HG02840 (cell line): ENCODE results near the gene COL9A3.
"Not testable (repeated sequence)": the region's sequence is repeated elsewhere in the genome, so short reads cannot be mapped to it uniquely, and the experiment has no call there.

Experiments used
- ATAC-seq: cut with Tn5 transposase; IDR thresholded peaks from one replicate; pipeline ENCODE4 v1.9.1; 2021; ENCODE audit warnings: mild to moderate bottlenecking, moderate library complexity, moderate number of reproducible peaks; ENCODE audit not compliant: unreplicated experiment, low FRiP score

Gene COL9A3

DNA sequence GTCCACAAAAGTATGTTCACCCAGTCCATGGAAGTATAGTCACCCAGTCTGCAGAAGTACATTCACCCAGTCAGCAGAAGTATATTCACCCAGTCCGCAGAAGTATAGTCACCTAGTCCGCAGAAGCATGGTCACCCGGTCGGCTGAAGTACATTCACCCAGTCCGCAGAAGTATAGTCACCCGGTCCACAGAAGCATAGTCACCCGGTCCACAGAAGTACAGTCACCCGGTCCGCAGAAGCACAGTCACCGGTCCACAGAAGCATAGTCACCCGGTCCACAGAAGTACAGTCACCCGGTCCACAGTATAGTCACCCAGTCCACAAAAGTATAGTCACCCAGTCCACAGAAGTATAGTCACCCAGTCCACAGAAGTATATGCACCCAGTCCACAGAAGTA is 36.0 kb downstream of the COL9A3 start:
- ATAC-seq = no peak

DNA sequence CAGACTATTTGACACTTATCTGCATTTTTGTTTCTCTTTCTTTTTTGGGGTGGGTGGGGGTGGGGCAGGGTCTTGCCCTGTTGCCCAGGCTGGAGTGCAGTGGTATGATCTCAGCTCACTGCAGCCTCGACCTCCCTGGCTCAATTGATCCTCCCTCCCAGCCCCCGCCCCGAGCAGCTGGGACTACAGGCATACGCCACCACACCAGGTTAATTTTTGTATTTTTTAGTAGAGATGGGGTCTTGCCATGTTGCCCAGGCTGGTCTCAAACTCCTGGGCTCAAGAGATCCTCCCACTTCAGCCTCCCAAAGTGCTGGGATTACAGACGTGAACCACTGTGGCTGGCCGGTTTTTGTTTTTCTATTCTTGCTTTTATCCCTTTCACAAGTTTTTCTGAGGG is 36.5 kb downstream of the COL9A3 start:
- ATAC-seq = not testable (repeated sequence)

DNA sequence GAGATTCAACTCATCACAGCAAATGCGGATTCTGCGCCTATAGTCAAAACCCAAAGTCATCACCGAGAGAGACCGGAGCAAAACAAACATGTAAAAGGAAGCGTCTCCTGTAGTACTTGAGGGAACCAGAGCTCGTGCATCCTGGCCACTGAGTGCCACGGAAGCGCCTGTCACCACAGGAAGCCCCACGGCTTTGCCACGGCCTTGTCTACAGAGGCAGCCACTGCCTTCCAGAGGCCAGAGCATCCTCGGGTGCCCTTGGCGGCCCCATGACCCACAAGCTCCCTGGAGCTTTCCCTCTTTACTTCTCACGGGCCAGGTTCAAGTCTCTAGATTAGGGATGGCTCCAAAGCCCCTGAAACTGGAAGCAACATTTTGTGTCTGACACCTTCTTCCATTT is 37.3 kb downstream of the COL9A3 start:
- no peak for ATAC-seq

DNA sequence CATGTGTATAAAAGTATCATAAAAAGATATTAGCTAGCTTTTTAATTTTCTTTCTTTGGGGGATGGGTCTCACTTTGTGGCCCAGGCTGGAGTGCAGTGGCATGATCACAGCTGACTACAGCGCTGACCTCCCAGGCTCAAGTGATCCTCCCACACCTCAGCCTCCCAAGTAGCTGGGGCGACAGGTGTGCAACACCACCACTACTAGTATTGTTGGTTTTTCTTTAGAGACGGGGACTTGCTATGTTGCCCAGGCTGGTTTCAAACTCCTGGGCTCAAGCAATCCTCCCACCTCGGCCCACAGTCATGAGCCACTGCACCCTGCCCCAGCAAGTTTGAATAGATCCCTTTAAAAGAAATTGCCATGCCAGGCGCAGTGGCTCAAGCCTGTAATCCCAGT is 38.3 kb downstream of the COL9A3 start:
- ATAC-seq = no peak

DNA sequence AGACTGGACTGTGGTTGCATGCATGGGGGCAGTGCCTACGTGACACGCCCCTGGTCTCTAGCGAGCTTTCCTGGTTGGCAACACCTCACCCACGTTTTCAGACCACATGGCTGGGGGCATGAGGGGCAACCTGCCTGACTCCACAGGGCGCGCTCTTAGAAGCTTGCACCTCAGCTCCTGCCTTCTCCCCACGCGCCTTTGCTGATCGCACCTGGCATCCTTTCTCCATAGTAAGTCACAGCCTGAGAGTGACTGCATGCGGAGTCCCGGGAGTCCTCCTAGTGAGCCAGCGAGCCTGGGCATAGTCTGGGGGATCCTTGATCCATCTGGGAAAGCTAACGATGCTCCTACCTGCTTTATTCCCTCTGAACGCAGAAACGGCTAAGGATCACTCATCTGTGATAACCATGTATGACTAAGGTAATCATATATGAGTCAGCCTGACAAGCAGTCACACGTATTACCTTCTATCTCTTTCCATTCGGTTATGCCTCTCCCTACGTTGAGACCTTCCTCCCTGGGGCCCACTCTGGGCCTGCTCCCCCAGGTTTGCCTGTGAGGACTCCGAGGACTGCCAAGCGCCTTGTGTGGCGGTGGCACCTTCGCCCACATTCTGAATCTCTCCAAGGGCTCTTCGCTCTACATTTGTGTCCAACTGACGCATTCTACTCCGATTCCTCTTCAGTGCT is 40.2 kb downstream of the COL9A3 start:
- no peak for ATAC-seq

DNA sequence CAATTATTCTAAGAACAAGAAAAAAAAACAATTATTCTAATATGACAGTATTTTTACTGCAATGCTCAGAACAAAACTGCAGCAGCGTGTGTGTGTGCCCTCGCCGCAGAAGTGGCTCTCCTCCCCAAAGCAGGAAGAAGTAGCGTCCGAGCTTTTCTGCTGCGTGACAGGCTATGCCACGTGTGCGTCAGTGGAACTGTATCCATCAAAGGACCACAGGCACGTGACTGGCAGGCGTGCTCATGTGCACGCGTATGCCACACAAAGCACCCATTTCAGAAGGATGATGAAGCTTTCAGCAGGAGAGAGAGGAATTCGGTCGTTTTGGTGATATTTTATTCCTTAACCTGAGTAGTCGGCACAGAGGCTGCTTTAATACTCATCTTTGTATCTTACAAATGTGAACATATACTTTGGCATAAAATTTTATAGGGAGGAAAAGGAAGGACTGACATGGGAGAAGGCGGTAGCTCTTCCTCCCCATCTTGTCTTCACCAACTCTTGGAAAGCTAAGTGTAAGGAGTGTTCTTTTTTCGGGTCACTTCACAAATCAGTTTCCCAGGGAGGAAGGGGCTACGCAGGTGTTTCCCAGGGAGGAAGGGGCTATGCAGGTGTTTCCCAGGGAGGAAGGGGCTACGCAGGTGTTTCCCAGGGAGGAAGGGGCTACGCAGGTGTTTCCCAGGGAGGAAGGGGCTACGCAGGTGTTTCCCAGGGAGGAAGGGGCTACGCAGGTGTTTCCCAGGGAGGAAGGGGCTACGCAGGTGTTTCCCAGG is 41.4 kb downstream of the COL9A3 start:
- ATAC-seq = no peak

DNA sequence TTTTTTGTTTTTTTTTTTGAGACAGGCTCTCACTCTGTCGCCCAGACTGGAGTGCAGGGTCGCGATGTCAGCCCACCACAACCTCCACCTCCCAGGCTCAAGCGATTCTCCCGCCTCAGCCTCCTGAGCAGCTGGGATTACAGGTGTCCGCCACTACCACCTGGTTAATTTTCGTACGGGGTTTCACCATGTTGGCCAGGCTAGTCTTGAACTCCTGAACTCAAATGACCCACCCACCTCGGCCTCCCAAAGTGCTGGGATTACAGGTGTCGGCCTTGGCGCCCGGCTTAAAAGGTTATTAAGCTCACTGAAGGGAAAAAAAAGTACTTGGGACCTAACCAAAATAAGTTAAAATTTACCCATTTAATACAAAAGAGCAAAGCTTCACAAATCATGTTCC is 42.9 kb downstream of the COL9A3 start:
- ATAC-seq = no peak

DNA sequence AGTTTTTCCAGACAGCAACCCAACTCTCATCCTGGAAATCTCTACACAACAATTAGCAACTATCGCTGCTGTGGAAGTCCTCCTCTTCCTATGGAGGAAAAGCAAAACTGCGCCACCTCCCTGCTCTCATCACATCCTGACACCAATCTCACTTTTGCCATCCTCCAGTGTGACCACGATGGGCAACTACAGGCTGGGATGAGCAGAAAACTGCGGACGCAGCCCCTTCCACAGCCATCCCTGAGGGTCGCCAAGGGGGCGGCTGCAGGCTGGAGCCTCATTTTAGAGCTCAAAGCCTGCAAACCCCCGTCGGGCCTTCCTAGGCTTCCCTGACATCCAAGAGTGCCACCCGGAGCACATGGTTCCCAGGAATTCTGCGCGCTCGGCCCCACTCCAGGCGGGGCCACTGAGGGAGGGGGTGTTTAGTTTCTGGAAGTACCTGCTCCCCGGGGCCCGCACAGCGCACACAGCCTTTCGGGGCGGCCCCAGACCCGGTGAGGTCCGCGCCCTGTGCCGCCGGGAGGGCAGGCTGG is 43.6 kb downstream of the COL9A3 start:
- ATAC-seq = no peak

DNA sequence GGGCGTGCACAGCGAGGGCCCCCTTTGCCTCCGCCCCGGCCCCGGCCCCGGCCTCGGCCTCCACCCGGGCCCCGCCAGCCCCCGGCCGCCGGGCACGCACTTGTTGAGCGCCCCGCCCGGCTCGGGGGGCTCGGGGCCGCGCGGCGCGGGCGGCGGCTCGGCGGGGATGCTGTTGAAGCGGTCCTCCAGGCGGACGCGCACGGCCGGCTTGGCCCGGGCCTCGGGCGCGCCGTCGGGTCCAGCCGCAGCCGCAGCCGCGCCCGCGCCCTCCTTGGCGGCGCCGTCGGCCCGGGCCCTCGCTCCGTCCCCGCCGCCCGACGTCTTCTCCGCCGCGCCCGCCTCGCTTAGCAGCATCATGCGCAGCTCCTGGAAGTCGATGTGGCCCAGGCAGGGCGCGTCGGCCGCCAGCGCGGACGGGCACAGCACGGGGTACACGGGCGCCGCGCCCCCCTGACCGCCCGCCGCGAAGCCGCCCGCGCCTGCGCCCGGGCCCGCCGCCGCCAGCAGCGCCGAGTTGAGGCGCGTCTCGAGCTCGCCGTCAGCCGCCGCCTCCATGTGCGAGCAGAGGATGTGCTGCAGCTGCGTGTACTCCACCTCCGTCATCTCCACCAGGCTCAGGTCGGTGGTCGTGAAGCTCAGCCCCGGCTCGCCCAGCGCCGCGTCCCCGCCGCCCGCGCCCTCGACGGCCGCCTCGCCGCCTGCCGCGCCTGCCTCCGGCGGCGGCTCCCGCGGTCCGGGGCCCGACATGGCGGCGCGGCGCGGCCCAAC is 44.3 kb downstream of the COL9A3 start:
- ATAC-seq = peak; percentile 22

DNA sequence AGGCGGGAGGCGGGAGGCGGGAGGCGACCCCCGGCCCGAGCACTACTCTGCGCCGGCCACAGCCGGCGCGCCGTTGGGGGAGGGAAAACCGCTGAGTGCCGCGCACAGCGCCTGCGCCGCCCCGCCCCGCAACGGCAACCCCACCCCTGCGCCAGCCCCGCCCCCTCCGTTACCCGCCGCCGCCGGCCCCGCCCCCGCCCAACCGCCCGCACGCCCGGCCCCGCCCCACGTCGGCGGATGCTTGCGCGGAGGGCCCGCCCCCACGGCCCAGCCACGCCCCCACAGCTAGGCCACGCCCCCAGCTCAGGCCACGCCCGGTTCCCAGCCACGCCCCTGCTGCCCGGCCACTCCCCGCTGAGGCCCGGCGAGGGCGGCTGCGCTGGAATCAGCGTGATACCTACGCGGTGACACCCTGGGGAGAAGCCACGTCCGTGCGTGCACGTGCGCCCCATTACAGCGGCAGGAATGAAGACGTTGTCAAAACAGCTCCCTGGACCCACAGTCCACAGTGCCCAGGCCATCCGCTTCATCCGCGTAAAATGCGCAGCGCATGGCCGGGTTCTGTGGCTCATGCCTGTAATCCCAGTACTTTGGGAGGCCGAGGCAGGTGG is 45.0 kb downstream of the COL9A3 start, which contains the start of gene TCFL5:
TSS of gene TCFL5 (minus strand) at position 97 of the 611 bp plus-strand sequence. CDS start 152 bp downstream, outside the sequence.
- ATAC-seq = peak; percentile 56

DNA sequence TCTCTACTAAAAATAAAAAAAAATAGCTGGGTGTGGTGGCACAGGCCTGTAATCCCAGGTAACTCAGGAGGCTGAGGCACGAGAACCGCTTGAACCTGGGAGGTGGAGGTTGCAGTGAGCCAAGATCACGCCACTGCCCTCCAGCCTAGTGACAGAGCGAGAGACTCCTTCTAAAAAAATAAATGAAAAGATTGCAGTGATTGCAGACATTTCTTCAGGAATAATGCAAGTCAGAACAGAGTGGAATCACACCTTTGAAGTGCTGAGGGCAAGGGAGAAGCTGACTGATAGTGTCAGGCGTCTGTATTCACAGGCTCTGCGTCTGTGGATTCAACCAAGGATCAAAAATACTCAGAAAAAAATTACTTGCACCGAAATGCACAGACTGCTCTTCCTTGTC is 47.4 kb downstream of the COL9A3 start:
- ATAC-seq = no peak

DNA sequence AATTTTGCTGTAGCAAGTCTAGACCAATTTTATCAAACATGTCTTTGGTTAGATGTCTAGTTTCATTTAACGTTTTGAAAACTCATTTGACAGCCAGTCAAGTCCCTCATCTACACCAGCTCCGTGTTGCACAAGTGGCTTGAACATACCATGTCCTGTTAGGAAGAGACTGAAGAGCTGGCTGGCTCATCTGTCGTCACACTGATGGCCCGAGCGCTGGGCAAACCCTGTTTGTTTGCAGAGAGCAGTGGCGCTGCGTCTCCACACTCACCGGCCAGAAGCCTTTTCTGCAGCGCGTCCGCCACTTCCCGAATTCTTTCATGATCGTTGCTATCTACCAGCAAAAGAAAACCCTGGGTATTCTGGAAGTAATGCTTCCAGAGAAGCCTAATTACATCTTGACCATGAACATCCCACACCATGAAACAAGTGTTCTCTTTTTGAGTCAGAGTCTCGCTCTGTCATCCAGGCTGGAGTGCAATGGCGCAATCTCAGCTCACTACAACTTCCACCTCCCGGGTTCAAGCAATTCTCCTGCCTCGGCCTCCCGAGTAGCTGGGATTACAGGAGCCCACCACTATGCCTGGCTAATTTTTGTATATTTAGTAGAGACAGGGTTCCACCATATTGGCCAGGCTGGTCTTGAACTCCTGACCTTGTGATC is 55.5 kb downstream of the COL9A3 start:
- ATAC-seq = no peak

DNA sequence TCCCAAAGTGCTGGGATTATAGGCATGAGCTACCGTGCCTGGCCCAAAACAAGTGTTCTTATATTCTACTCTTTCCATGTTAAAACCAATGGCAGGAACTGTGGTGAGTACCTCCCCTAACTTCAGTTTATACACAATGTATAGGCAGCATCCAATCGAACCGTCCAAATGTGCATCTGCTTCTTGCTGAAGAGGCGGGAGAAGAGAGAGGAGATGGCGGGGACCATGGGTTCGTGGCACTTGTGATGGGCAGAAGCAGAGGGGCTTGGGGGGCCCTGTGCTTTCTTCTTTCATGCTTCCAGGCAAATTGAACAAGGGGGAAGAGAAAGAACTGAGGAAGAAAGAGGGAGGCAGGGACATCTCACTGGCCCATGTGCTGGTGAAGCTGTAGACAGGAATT is 56.0 kb downstream of the COL9A3 start:
- no peak for ATAC-seq

DNA sequence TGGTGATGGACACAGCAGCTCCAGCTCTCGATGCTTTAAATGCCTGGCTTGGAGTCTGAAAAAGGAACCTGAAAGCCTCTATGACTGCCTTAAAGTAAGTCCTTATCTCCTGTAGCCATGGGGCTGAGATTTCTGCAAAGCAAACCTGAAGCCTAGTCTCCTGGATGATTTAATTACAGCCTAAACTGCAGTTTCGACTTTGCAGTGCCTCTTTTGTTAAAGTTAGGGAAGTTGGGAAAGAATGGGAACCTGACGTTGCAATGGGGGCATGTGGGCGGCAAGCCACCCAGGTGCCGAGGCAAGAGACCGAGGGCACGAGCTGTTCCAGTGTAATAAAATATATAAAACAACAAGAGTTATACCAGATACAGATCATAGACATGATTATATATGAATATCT is 56.4 kb downstream of the COL9A3 start:
- ATAC-seq = no peak

DNA sequence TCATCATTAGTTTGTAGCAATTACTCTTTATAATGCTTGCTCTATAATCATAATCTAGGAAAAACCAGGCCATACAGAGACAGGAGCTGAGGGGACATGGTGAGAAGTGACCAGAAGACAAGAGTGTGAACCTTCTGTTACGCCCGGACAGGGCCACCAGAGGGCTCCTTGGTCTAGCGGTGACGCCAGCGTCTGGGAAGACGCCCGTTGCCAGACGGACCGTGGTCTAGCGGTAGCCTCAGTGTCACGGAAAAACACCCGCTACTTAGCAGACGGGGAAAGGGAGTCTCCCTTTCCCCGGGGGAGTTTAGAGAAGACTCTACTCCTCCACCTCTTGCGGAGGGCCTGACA is 56.8 kb downstream of the COL9A3 start:
- not testable (repeated sequence) for ATAC-seq

DNA sequence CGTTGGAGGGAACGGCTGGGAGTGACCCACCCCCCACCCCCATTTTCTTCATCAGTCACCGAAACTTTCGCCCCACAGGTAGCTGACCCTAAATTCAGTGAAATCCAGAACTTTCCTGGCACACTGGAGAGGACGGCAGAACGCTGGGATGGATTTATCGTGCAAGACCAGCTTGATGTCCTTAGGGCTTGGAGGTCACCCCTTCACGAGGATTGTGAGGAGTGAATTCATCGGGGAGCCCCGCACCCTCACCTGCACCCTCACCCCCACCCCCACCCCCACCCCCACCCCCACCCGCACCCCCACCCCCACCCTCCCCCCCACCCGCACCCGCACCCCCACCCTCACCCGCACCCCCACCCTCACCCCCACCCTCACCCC is 58.1 kb downstream of the COL9A3 start:
- ATAC-seq = no peak

DNA sequence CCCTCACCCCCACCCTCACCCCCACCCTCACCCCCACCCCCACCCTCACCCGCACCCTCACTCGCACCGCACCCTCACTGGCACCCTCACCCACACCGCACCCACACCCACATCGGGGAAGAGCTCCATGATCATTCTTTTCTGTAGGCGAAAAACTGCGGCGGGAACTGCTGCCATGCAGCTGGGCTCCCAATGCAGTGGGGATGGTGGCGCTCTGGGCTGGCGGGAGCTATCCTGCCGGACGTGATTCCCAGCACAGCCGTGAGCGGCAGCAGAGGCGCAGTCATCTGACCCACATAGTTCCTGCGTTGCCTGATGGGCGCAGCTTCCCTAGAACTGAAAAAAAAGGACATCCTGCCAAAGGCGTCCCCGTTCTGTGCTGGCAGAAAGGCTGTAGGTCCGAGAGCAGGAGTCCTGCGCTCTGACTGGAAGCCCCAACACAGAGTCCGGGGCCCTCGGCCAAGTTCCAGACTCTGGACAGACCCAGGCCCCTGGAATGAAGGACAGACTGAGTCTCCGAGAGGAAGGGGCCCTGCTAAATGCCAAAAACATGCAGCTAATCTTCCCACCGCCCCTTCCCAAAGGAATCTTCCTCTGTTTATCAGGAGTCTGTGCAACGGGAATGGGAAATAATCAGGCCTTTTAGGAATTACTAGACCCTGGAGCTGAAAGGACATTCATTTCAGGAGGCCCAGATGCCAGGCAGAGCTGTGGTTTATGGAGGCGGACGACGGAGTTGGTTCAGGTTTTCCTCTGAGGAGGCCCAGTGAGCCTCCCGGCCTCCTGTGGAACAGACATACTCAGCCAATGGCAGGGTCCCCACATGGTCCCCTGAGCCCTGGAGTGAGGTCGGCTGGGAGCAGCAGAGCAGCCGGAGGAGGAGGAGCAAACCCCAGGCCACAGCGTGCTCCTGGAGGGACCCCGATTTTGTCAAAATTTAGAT is 58.8 kb downstream of the COL9A3 start:
- no peak for ATAC-seq

DNA sequence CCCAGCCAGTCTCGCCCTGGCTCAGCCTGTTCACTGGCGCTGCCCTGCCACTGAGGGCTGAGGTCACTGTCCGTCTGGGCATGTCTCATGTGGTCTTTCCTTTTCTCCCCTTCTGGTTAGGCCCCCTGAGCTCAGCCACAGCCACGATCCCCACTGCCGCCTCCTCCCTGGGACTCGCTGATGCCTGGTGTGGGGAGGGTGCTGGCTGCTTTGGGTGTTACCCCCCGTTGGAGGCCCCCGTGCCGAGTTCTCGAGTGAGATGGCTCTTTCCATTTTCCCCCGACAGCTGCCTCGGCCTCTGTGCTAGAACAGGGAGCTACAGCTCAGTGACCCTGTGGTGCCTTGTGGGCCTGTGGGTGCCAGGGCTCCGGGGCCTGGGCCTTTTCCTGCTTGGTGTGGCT is 59.7 kb downstream of the COL9A3 start:
- no peak for ATAC-seq
